Mesenchymal stem cell (in vitro differentiated cells and primary cell): Measurements from ENCODE around the gene ABHD12B.

Experiments used
- DNase-seq: peaks from one replicate; pipeline ENCODE4 v3.0.0-alpha.2; 2013
- H2AFZ ChIP-seq: one replicate; pipeline ENCODE4 v1.6.1; 2013; ENCODE audit warnings: low read depth, mild to moderate bottlenecking, control low read depth, inconsistent platforms, low read length, moderate library complexity
- H2AK5ac ChIP-seq: 2 replicates; pipeline ENCODE4 v1.6.1; 2013; ENCODE audit warnings: low read length, moderate library complexity, mild to moderate bottlenecking, inconsistent platforms; ENCODE audit not compliant: severe bottlenecking
- H2BK120ac ChIP-seq: one replicate; pipeline ENCODE4 v1.6.1; 2013; ENCODE audit warnings: low read depth, mild to moderate bottlenecking, inconsistent platforms, low read length, moderate library complexity
- H2BK12ac ChIP-seq, 2 experiments: one replicate each; pipeline ENCODE4 v1.6.1; 2013; ENCODE audit warnings: inconsistent platforms in 2 of 2, low read length in 2 of 2, mild to moderate bottlenecking in 2 of 2, moderate library complexity in 2 of 2, control low read depth in 1 of 2
- H2BK15ac ChIP-seq: one replicate; pipeline ENCODE4 v1.6.1; 2013; ENCODE audit warnings: mild to moderate bottlenecking, low read depth, inconsistent platforms; ENCODE audit not compliant: poor library complexity, severe bottlenecking
- H2BK5ac ChIP-seq: 2 replicates; pipeline ENCODE4 v1.6.1; 2013; ENCODE audit warnings: low read depth, mild to moderate bottlenecking, low read length, control low read depth, inconsistent platforms; ENCODE audit not compliant: poor library complexity, severe bottlenecking
- H3K14ac ChIP-seq, 2 experiments: one replicate each; pipeline ENCODE4 v1.6.1; 2013; ENCODE audit warnings: inconsistent platforms in 2 of 2, low read length in 2 of 2, control low read depth in 1 of 2, mild to moderate bottlenecking in 1 of 2, moderate library complexity in 1 of 2
- H3K18ac ChIP-seq, 2 experiments: one replicate each; pipeline ENCODE4 v1.6.1; 2013; ENCODE audit warnings: inconsistent platforms in 2 of 2, low read length in 2 of 2, control low read depth in 1 of 2, low read depth in 1 of 2, mild to moderate bottlenecking in 1 of 2
- H3K23ac ChIP-seq, 2 experiments: one replicate each; pipeline ENCODE4 v1.6.1; 2013; ENCODE audit warnings: inconsistent platforms in 2 of 2, low read length in 2 of 2, mild to moderate bottlenecking in 2 of 2, moderate library complexity in 2 of 2, control low read depth in 1 of 2
- H3K27ac ChIP-seq: 2 replicates; pipeline ENCODE4 v1.5.1; 2013; ENCODE audit warnings: mild to moderate bottlenecking, moderate library complexity, low read length, control low read depth, inconsistent platforms; ENCODE audit not compliant: poor library complexity, severe bottlenecking
- H3K27me3 ChIP-seq, 2 experiments: 2 replicates each; pipeline versions ENCODE4 v1.6.1 to v1.7.0; 2013; ENCODE audit warnings: low read length in 2 of 2, mild to moderate bottlenecking in 2 of 2, moderate library complexity in 2 of 2, control low read depth in 1 of 2, inconsistent platforms in 1 of 2; ENCODE audit not compliant: control insufficient read depth in 1 of 2, insufficient read depth in 1 of 2
- H3K36me3 ChIP-seq, 2 experiments: 2 replicates each; pipeline versions ENCODE4 v1.6.1 to v1.7.0; 2013; ENCODE audit warnings: low read length in 2 of 2, control low read depth in 1 of 2, inconsistent platforms in 1 of 2, low read depth in 1 of 2, mild to moderate bottlenecking in 1 of 2; ENCODE audit not compliant: insufficient read depth in 2 of 2, control insufficient read depth in 1 of 2
- H3K4ac ChIP-seq, 2 experiments: one replicate each; pipeline ENCODE4 v1.6.1; 2013; ENCODE audit warnings: inconsistent platforms in 2 of 2, low read length in 2 of 2, mild to moderate bottlenecking in 2 of 2, moderate library complexity in 2 of 2, control low read depth in 1 of 2, low read depth in 1 of 2
- H3K4me1 ChIP-seq: 2 replicates; pipeline ENCODE4 v1.6.1; 2013; ENCODE audit warnings: low read depth, low read length, control low read depth; ENCODE audit not compliant: control insufficient read depth, insufficient read depth
- H3K4me2 ChIP-seq: 2 replicates; pipeline ENCODE4 v1.6.1; 2013; ENCODE audit warnings: low read length, mild to moderate bottlenecking, inconsistent platforms; ENCODE audit not compliant: poor library complexity, severe bottlenecking
- H3K4me3 ChIP-seq, 2 experiments: 2 replicates each; pipeline versions ENCODE4 v1.5.1 to v1.7.0; 2013; ENCODE audit warnings: low read length in 2 of 2, mild to moderate bottlenecking in 2 of 2, control low read depth in 1 of 2, low read depth in 1 of 2; ENCODE audit not compliant: insufficient read depth in 1 of 2
- H3K79me1 ChIP-seq: replicated peaks from 2 replicates; pipeline ENCODE4 v1.6.1; 2013; ENCODE audit warnings: mild to moderate bottlenecking, control low read depth, low read length, inconsistent platforms; ENCODE audit not compliant: poor library complexity, severe bottlenecking
- H3K9ac ChIP-seq: 2 replicates; pipeline ENCODE4 v1.7.0; 2013; ENCODE audit warnings: mild to moderate bottlenecking, low read length, moderate library complexity
- H3K9me3 ChIP-seq: 2 replicates; pipeline ENCODE4 v1.7.0; 2013; ENCODE audit warnings: mild to moderate bottlenecking, low read length; ENCODE audit not compliant: control insufficient read depth
- H4K8ac ChIP-seq: one replicate; pipeline ENCODE4 v1.6.1; 2013; ENCODE audit warnings: inconsistent platforms, mild to moderate bottlenecking, low read length, moderate library complexity
- H4K91ac ChIP-seq: one replicate; pipeline ENCODE4 v1.6.1; 2013; ENCODE audit warnings: mild to moderate bottlenecking, low read length, inconsistent platforms
- WGBS: methylation state at CpG from one replicate; pipeline ENCODE4 v1.1.7; 2013; ENCODE audit warnings: mixed read lengths; 5-methylcytosine and 5-hydroxymethylcytosine counted together

The ABHD12B gene

GRCh38 chr14:50901361-50901760 lies 29.5 kb downstream of the ABHD12B start:
- H4K8ac ChIP-seq = no peak overlapping the region
- H3K36me3 ChIP-seq = peaks cover 0 to 30% of the 10 kb centered on the region in 2 experiments
- no CpG with 5 or more reads among the region's 3 CpGs for WGBS

GRCh38 chr14:50904719-50905118 lies 32.9 kb downstream of the ABHD12B start:
- Histone ChIP-seq H3K9me3 (peaks cover 3% of the 10 kb centered on the region), H3K27ac (no peak overlapping the region), H2AFZ (no peak overlapping the region), H3K4me3 (no peak overlapping the region), H2BK12ac (no peak overlapping the region), H4K91ac (no peak overlapping the region), H2BK15ac (no peak overlapping the region), H3K14ac (no peak overlapping the region), H3K36me3 (peaks cover 12 to 64% of the 10 kb centered on the region in 2 experiments), H3K9ac (no peak overlapping the region), H3K18ac (no peak overlapping the region), H2BK120ac (no peak overlapping the region), H3K23ac (no peak overlapping the region), H3K79me1 (no peaks in the 10 kb centered on the region), H3K4me2 (no peak overlapping the region), H3K4ac (no peak overlapping the region), H3K27me3 (no peaks in the 10 kb centered on the region), H4K8ac (no peak overlapping the region), H2AK5ac (no peak overlapping the region), H3K4me1 (no peaks in the 10 kb centered on the region), H2BK5ac (no peak overlapping the region)
- no peak for DNase-seq

More at GRCh38 chr14:50901361-50901760, 29.5 kb downstream of the ABHD12B start:
- Histone ChIP-seq H3K4ac (no peak overlapping the region), H3K27ac (no peak overlapping the region), H3K27me3 (no peaks in the 10 kb centered on the region), H3K4me1 (no peaks in the 10 kb centered on the region), H3K79me1 (no peaks in the 10 kb centered on the region), H3K23ac (no peak overlapping the region), H3K4me3 (no peak overlapping the region), H4K91ac (no peak overlapping the region), H2AK5ac (no peak overlapping the region), H2BK15ac (no peak overlapping the region), H3K9me3 (peaks cover 3% of the 10 kb centered on the region), H2BK12ac (no peak overlapping the region), H3K18ac (no peak overlapping the region), H3K9ac (no peak overlapping the region), H2BK5ac (no peak overlapping the region), H2BK120ac (no peak overlapping the region), H3K14ac (no peak overlapping the region), H3K4me2 (no peak overlapping the region), H2AFZ (no peak overlapping the region)
- no peak for DNase-seq

DNA sequence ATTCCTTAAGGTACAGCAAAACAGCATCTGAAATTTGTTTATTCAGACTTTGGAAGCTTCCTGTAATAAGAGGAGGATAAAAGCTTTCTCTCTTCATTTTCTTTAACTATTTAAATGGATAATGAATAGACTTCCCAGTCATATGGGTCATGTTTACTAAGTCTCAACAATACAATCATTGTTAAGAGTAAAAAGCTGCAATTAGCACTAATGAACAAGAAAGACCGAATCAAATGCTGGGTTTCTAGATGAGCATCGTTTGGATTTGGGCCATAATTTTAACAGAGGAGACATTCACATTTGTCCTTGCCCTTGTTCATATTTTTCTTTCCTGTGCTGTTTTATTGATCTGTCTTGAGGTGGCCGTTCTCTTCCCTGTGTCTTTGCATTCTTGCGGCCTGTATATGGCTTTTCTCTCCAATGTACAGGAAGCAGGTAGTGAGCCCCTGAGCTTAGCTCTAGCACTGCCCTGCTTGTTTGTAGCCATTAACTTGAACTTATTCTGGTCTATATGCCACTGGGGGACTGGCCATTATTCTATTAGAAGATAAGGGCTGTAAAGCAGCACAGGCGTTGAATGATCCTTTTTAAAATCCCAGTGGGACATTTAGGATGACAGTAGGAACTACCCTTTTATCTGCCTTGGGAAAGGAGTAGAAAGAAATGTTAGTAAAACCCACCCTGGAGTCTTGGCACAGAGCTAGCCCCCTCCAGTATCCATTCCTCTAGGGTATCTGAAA lies 34.6 kb downstream of the ABHD12B start:
- Histone ChIP-seq H2BK15ac (no peak overlapping the region), H3K9ac (no peak overlapping the region), H3K27ac (no peak overlapping the region), H3K9me3 (peaks cover 3% of the 10 kb centered on the region), H3K36me3 (peaks cover 23 to 75% of the 10 kb centered on the region in 2 experiments), H3K4me1 (no peaks in the 10 kb centered on the region), H2AFZ (no peak overlapping the region), H3K23ac (no peak overlapping the region), H3K4me2 (no peak overlapping the region), H4K91ac (no peak overlapping the region), H4K8ac (no peak overlapping the region), H3K27me3 (no peaks in the 10 kb centered on the region), H2BK12ac (no peak overlapping the region), H3K14ac (no peak overlapping the region), H3K79me1 (no peaks in the 10 kb centered on the region), H3K4ac (no peak overlapping the region), H2BK120ac (no peak overlapping the region), H3K18ac (no peak overlapping the region), H3K4me3 (no peak overlapping the region), H2AK5ac (no peak overlapping the region), H2BK5ac (no peak overlapping the region)
- DNase-seq = no peak
- 89% methylated on average over 5 of the region's 5 CpGs for WGBS

DNA sequence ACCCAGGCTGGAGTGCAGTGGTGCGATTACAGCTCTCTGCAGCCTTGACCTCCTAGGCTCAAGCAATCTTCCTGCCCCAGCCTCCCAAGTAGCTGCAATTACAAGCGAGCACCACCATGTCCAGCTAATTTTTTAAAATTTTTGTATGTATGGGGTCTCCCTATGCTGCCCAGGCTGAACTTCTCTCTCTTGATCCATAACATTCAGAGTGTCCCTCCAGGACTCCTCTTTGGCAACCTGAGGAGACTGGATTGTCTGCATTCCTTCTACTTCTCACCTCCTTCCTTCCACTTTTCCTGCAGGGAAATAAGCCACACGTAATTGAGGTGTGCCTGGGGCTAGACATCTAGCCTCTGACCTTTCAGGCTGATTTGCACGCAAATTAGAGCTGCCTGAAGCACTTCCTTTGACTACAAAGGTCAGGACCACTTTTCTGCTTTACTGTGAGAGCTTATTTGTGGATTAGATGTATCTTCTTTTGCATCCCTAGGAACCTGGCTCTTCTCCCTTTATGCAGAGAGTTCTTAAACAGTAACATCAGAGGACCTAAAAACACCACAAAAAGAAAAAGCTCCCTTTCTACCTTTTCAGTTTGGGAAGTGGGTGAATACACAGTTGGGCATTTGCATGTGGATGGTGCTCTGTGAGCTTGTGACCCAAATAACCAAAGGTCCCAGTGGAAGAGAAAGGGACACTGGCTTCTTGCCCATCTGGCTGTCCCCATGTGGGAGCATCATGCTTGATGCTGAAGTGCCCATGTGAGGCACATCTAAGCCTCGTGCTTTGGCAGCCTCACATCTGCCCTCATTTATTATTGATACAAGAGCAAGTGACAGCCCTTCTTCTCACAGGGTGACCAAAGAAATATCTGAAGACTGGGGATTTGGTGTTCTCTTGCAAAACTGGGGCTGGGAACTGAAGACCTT lies 38.9 kb downstream of the ABHD12B start:
- Histone ChIP-seq H4K8ac (no peak overlapping the region), H3K79me1 (no peaks in the 10 kb centered on the region), H3K14ac (no peak overlapping the region), H3K4me1 (no peaks in the 10 kb centered on the region), H3K4me3 (no peak overlapping the region), H2BK12ac (no peak overlapping the region), H3K4ac (no peak overlapping the region), H3K4me2 (no peak overlapping the region), H2BK120ac (no peak overlapping the region), H3K9ac (no peak overlapping the region), H2AFZ (no peak overlapping the region), H3K27me3 (no peaks in the 10 kb centered on the region), H3K23ac (no peak overlapping the region), H4K91ac (no peak overlapping the region), H3K9me3 (no peaks in the 10 kb centered on the region), H3K27ac (no peak overlapping the region), H3K36me3 (peaks cover 49 to 93% of the 10 kb centered on the region in 2 experiments), H2BK5ac (no peak overlapping the region), H2BK15ac (no peak overlapping the region), H3K18ac (no peak overlapping the region), H2AK5ac (no peak overlapping the region)
- 79% methylated on average over 4 of the region's 5 CpGs for WGBS
- no peak for DNase-seq
